GM18511 (cell line): Measurements from ENCODE around the gene ATP13A1.
"Not testable (repeated sequence)": the region's sequence is repeated elsewhere in the genome, so short reads cannot be mapped to it uniquely, and the experiment has no call there.

Experiments
- ATAC-seq: cut with Tn5 transposase; IDR thresholded peaks from one replicate; pipeline ENCODE4 v1.9.1; 2021; ENCODE audit warnings: mild to moderate bottlenecking, moderate library complexity; ENCODE audit not compliant: unreplicated experiment

Gene ATP13A1

GRCh38 chr19:19665420-19665948 is 2.0 kb upstream of the ATP13A1 start:
- not testable (repeated sequence) for ATAC-seq

- no peak for ATAC-seq
Observed at GRCh38 chr19:19662871-19663255, 613 bp downstream of the ATP13A1 start.

GRCh38 chr19:19662344-19662743 is 1.1 kb downstream of the ATP13A1 start:
- ATAC-seq: no peak

- peak; percentile 51 for ATAC-seq
Observed at GRCh38 chr19:19661675-19662251, 1.7 kb downstream of the ATP13A1 start.

- no peak for ATAC-seq
Observed at GRCh38 chr19:19661141-19661674, 2.3 kb downstream of the ATP13A1 start.

- ATAC-seq: no peak
Observed at GRCh38 chr19:19659646-19660245, 3.7 kb downstream of the ATP13A1 start.

- ATAC-seq: no peak
Observed at GRCh38 chr19:19657397-19657783, 6.1 kb downstream of the ATP13A1 start.

- ATAC-seq: no peak
Observed at GRCh38 chr19:19656451-19657396, 6.8 kb downstream of the ATP13A1 start.

- no peak for ATAC-seq
Observed at GRCh38 chr19:19655641-19656343, 7.7 kb downstream of the ATP13A1 start.

GRCh38 chr19:19655051-19655594 is 8.4 kb downstream of the ATP13A1 start:
- no peak for ATAC-seq

- ATAC-seq: no peak
Observed at GRCh38 chr19:19654441-19654840, 9.0 kb downstream of the ATP13A1 start.

- ATAC-seq: no peak
Observed at GRCh38 chr19:19653597-19654147, 9.8 kb downstream of the ATP13A1 start.

GRCh38 chr19:19652482-19653295 is 10.8 kb downstream of the ATP13A1 start:
- no peak for ATAC-seq

- ATAC-seq: no peak
Observed at GRCh38 chr19:19651076-19651475, 12.4 kb downstream of the ATP13A1 start.

- ATAC-seq: no peak
Observed at GRCh38 chr19:19650331-19650730, 13.1 kb downstream of the ATP13A1 start.

- ATAC-seq: no peak
Observed at GRCh38 chr19:19649580-19649995, 13.9 kb downstream of the ATP13A1 start.

GRCh38 chr19:19649155-19649554 is 14.3 kb downstream of the ATP13A1 start:
- no peak for ATAC-seq

- ATAC-seq: no peak
Observed at GRCh38 chr19:19647037-19647835, 16.2 kb downstream of the ATP13A1 start.
